NT2/D1 (cell line): ENCODE results near the gene RNF130.

Source experiments
- SUZ12 ChIP-seq: IDR thresholded peaks from 2 replicates; pipeline ENCODE4 v1.6.1; 2011; ENCODE audit not compliant: insufficient read length, insufficient read depth; ENCODE audit errors: extremely low read depth
- YY1 ChIP-seq: IDR thresholded peaks from 2 replicates; pipeline ENCODE4 v1.6.1; 2011; ENCODE audit not compliant: insufficient read length, insufficient read depth
- ZNF274 ChIP-seq: IDR thresholded peaks from 2 replicates; pipeline ENCODE4 v1.6.1; 2011; ENCODE audit warnings: mild to moderate bottlenecking, low read depth, low read length

GRCh38 chr5:179927824-179928223 lies 143.7 kb downstream of the RNF130 start:
- no peak for TF ChIP-seq YY1
- TF ChIP-seq SUZ12, result no peak
- no peak for TF ChIP-seq ZNF274
